ENCODE data around the gene CRISPLD2. TPM values are rescaled to one million over a fixed set of nuclear protein-coding genes. Genes with fewer than 3 reads are reported as not detected.
"Not testable (repeated sequence)": the region's sequence is repeated elsewhere in the genome, so short reads cannot be mapped to it uniquely, and the experiment has no call there.

The CRISPLD2 gene
- total RNA-seq, 1 donor from 2014 or later: 9.0 TPM

GRCh38 chr16:84869473-84869845 is 49.7 kb downstream of the CRISPLD2 start:
- peaks cover 5% of the 10 kb centered on the region for H3K9me3 Mint-ChIP-seq (ENCODE audit: unreplicated experiment)
- peaks cover 7% of the 10 kb centered on the region for H3K27me3 Mint-ChIP-seq (ENCODE audit: unreplicated experiment)
- H3K36me3 Mint-ChIP-seq (ENCODE audit: unreplicated experiment): peaks cover 5% of the 10 kb centered on the region
- no peak overlapping the region for H3K27ac Mint-ChIP-seq (ENCODE audit: unreplicated experiment)
- peak overlapping the region; percentile 38 for H3K4me3 Mint-ChIP-seq (ENCODE audit: unreplicated experiment)
- TF ChIP-seq, protein P1, sequence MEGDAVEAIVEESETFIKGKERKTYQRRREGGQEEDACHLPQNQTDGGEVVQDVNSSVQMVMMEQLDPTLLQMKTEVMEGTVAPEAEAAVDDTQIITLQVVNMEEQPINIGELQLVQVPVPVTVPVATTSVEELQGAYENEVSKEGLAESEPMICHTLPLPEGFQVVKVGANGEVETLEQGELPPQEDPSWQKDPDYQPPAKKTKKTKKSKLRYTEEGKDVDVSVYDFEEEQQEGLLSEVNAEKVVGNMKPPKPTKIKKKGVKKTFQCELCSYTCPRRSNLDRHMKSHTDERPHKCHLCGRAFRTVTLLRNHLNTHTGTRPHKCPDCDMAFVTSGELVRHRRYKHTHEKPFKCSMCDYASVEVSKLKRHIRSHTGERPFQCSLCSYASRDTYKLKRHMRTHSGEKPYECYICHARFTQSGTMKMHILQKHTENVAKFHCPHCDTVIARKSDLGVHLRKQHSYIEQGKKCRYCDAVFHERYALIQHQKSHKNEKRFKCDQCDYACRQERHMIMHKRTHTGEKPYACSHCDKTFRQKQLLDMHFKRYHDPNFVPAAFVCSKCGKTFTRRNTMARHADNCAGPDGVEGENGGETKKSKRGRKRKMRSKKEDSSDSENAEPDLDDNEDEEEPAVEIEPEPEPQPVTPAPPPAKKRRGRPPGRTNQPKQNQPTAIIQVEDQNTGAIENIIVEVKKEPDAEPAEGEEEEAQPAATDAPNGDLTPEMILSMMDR (IDR thresholded peaks at IDR 0.05; ENCODE audit: partially characterized antibody, unreplicated experiment): no peak
- DNase-seq: no peak
- peaks cover 34% of the 10 kb centered on the region for H3K4me1 Mint-ChIP-seq (ENCODE audit: low read depth, unreplicated experiment)

DNA sequence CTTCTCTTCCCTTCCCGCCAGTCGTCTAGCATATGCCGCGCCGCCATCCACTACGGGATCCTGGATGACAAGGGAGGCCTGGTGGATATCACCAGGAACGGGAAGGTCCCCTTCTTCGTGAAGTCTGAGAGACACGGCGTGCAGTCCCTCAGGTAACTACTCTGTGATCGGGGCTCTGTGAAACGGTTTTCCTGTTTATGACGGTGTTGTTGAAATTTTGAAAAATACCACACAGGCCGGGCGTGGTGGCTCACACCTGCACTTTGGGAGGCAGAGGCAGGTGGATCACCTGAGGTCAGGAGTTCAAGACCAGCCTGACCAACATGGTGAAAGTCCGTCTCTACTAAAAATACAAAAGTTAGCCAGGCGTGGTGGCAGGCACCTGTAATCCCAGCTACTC is 53.2 kb downstream of the CRISPLD2 start:
- not testable (repeated sequence) for H3K36me3 Mint-ChIP-seq (ENCODE audit: unreplicated experiment); DNase-seq; H3K27me3 Mint-ChIP-seq (ENCODE audit: unreplicated experiment); H3K4me3 Mint-ChIP-seq (ENCODE audit: unreplicated experiment); H3K9me3 Mint-ChIP-seq (ENCODE audit: unreplicated experiment); H3K27ac Mint-ChIP-seq (ENCODE audit: unreplicated experiment)
- peaks cover 16% of the 10 kb centered on the region for H3K4me1 Mint-ChIP-seq (ENCODE audit: low read depth, unreplicated experiment)

DNA sequence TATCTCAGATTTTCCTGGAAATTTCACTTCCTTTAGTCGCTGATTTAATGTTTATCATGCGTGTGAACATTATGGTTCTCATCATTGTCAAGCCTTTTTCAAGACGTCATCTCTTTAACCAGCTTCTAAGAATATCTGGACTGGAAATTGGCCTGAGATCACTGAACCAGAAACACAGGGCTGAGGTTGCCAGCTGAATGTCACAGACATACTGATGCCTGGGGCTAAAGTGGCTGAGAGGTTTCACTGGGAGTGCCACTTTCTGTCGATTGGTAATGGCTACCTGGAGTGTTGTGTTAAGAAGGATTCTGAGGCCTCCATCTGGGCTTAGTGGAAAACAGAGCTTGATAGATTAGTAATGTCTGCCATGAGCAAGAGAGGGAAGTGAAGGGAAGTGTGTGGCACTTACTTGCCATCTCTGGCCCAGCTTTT is 54.2 kb downstream of the CRISPLD2 start:
- Mint-ChIP-seq H3K4me3 (ENCODE audit: unreplicated experiment) (no peak overlapping the region), H3K4me1 (ENCODE audit: low read depth, unreplicated experiment) (peaks cover 9% of the 10 kb centered on the region), H3K36me3 (ENCODE audit: unreplicated experiment) (peaks cover 5% of the 10 kb centered on the region), H3K27me3 (ENCODE audit: unreplicated experiment) (peaks cover 4% of the 10 kb centered on the region), H3K9me3 (ENCODE audit: unreplicated experiment) (no peaks in the 10 kb centered on the region), H3K27ac (ENCODE audit: unreplicated experiment) (no peak overlapping the region)
- no peak for DNase-seq
- TF ChIP-seq, protein P1 (IDR thresholded peaks at IDR 0.05; ENCODE audit: partially characterized antibody, unreplicated experiment): no peak

GRCh38 chr16:84874553-84874952 is 54.8 kb downstream of the CRISPLD2 start:
- H3K36me3 Mint-ChIP-seq (ENCODE audit: unreplicated experiment): peaks cover 5% of the 10 kb centered on the region
- peaks cover 4% of the 10 kb centered on the region for H3K27me3 Mint-ChIP-seq (ENCODE audit: unreplicated experiment)
- H3K4me1 Mint-ChIP-seq (ENCODE audit: low read depth, unreplicated experiment): peaks cover 4% of the 10 kb centered on the region
- no peaks in the 10 kb centered on the region for H3K9me3 Mint-ChIP-seq (ENCODE audit: unreplicated experiment)
- TF ChIP-seq, protein P1 (IDR thresholded peaks at IDR 0.05; ENCODE audit: partially characterized antibody, unreplicated experiment): no peak
- no peak overlapping the region for H3K4me3 Mint-ChIP-seq (ENCODE audit: unreplicated experiment)
- no peak for DNase-seq
- H3K27ac Mint-ChIP-seq (ENCODE audit: unreplicated experiment): no peak overlapping the region

DNA sequence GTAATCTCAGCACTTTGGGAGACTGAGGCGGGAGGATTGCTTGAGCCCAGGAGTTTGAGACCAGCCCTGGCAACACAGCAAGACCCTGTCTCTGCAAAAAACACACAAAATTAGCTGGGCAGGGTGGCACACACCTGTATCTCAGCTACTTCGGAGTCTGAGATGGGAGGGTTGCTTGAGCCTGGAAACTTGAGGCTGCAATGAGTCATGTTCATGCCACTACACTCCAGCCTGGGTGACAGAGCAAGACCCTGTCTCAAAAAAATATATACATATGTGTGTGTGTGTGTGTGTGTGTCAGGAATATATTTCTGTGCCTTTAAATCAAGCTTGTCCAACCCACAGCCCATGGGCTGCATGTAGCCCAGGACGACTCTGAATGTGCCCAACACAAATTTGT is 55.2 kb downstream of the CRISPLD2 start:
- H3K9me3 Mint-ChIP-seq (ENCODE audit: unreplicated experiment): no peaks in the 10 kb centered on the region
- no peak for DNase-seq
- H3K27ac Mint-ChIP-seq (ENCODE audit: unreplicated experiment): no peak overlapping the region
- H3K36me3 Mint-ChIP-seq (ENCODE audit: unreplicated experiment): peaks cover 5% of the 10 kb centered on the region
- peaks cover under 1% of the 10 kb centered on the region for H3K4me1 Mint-ChIP-seq (ENCODE audit: low read depth, unreplicated experiment)
- H3K27me3 Mint-ChIP-seq (ENCODE audit: unreplicated experiment): peaks cover 2% of the 10 kb centered on the region
- no peak overlapping the region for H3K4me3 Mint-ChIP-seq (ENCODE audit: unreplicated experiment)
- TF ChIP-seq, protein P1 (IDR thresholded peaks at IDR 0.05; ENCODE audit: partially characterized antibody, unreplicated experiment): no peak

- no peaks in the 10 kb centered on the region for H3K4me1 Mint-ChIP-seq (ENCODE audit: low read depth, unreplicated experiment)
- TF ChIP-seq, protein P1 (IDR thresholded peaks at IDR 0.05; ENCODE audit: partially characterized antibody, unreplicated experiment): no peak
- H3K27me3 Mint-ChIP-seq (ENCODE audit: unreplicated experiment): peaks cover 2% of the 10 kb centered on the region
- peaks cover 5% of the 10 kb centered on the region for H3K36me3 Mint-ChIP-seq (ENCODE audit: unreplicated experiment)
- H3K27ac Mint-ChIP-seq (ENCODE audit: unreplicated experiment): no peak overlapping the region
- DNase-seq: no peak
- no peak overlapping the region for H3K4me3 Mint-ChIP-seq (ENCODE audit: unreplicated experiment)
- H3K9me3 Mint-ChIP-seq (ENCODE audit: unreplicated experiment): no peaks in the 10 kb centered on the region
These were observed 56.1 kb downstream of the CRISPLD2 start for GRCh38 chr16:84875846-84876245.
